ENCODE data around the gene NGDN.

The NGDN gene

GRCh38 chr14:23513005-23513817 is 43.7 kb downstream of the NGDN start:
- no peak for TF ChIP-seq CTCF (IDR thresholded peaks at IDR 0.05; ENCODE audit: low read depth, low read length)
- DNase-seq (ENCODE audit: low read depth in 2 of 2), result no peak
- H3K4me3 ChIP-seq (replicated peaks in 1 of 2; ENCODE audit: low read depth in 2 of 2, low read length in 2 of 2), result no peak overlapping the region

GRCh38 chr14:23513818-23514643 is 44.5 kb downstream of the NGDN start:
- no peak overlapping the region for H3K4me3 ChIP-seq (replicated peaks in 1 of 2; ENCODE audit: low read depth in 2 of 2, low read length in 2 of 2)
- DNase-seq (ENCODE audit: low read depth in 2 of 2), result no peak
- TF ChIP-seq CTCF (IDR thresholded peaks at IDR 0.05; ENCODE audit: low read depth, low read length), result no peak

- DNase-seq (ENCODE audit: low read depth in 2 of 2), result no peak
- TF ChIP-seq CTCF (IDR thresholded peaks at IDR 0.05; ENCODE audit: low read depth, low read length), result no peak
- no peak overlapping the region for H3K4me3 ChIP-seq (replicated peaks in 1 of 2; ENCODE audit: low read depth in 2 of 2, low read length in 2 of 2)
These were observed 45.1 kb downstream of the NGDN start for GRCh38 chr14:23514644-23514957.

GRCh38 chr14:23517650-23518326 is 48.3 kb downstream of the NGDN start:
- no peak for DNase-seq (ENCODE audit: low read depth in 2 of 2)
- no peak overlapping the region for H3K4me3 ChIP-seq (replicated peaks in 1 of 2; ENCODE audit: low read depth in 2 of 2, low read length in 2 of 2)
- TF ChIP-seq CTCF (IDR thresholded peaks at IDR 0.05; ENCODE audit: low read depth, low read length), result no peak

DNA sequence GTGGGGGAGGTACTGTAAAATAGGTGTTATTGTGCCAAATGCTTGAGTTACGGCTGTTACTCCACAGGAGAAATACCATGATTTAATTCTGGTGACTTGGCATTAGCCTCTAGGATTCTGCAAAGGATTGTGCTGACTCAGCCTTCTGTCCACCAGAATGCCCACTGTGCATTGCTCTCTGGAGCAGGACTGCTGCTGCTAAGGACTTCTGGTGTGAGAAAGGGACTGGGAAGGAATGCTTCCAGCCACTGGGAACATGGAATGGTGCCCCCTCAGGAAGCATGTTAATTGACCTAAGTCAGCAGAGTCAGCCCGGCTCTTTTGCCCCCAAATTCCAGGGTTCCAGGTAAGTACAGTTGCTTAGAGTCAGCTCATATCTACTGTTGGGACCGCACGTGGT is 49.2 kb downstream of the NGDN start:
- DNase-seq (ENCODE audit: low read depth in 2 of 2), result no peak
- no peak for TF ChIP-seq CTCF (IDR thresholded peaks at IDR 0.05; ENCODE audit: low read depth, low read length)
- H3K4me3 ChIP-seq (replicated peaks in 1 of 2; ENCODE audit: low read depth in 2 of 2, low read length in 2 of 2), result no peak overlapping the region

DNA sequence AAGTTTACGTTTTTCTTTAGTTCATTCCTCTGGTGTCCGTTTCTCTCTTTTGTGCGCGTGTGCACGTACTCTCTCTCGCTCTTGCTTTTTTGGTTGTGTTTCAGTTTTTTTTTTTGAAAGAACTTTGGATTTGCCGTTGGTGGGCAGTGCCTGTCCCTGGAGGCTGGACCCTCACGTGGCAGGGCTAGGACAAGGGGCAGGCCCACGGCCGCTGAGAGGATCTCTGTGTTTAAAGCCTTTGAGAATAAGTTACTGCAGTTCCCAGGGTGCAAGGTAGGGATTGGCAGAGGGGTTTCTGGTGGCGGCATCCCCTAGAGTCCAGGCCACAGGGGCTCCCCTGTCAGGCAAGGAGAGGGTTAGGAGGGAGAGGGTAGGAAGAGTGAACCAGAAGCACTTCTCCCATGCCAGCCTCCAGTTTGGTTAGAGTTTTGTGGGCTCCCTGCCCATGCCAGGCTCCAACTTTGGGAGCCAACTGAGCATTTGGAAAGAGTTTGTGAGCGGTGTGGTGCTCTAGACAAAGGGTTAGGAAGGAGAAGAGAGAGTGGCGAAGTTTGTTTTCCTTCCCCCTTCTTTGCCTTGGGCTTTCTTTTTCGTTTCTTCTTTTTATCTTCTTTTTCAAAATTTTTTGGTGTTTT is 51.5 kb downstream of the NGDN start:
- H3K4me3 ChIP-seq (replicated peaks in 1 of 2; ENCODE audit: low read depth in 2 of 2, low read length in 2 of 2), result no peak overlapping the region
- TF ChIP-seq CTCF (IDR thresholded peaks at IDR 0.05; ENCODE audit: low read depth, low read length), result no peak
- no peak for DNase-seq (ENCODE audit: low read depth in 2 of 2)

All from cardiac fibroblast (primary cell).